IPS-NIHi7 (cell line): ENCODE results near the gene ERV3-1.
"Not testable (repeated sequence)": the region's sequence is repeated elsewhere in the genome, so short reads cannot be mapped to it uniquely, and the experiment has no call there.

ENCODE experiments used
- DNase-seq: peaks from one replicate; pipeline ENCODE4 v3.0.0; 2012; ENCODE audit warnings: mixed read lengths; ENCODE audit errors: extremely low spot score

The ERV3-1 gene

DNA sequence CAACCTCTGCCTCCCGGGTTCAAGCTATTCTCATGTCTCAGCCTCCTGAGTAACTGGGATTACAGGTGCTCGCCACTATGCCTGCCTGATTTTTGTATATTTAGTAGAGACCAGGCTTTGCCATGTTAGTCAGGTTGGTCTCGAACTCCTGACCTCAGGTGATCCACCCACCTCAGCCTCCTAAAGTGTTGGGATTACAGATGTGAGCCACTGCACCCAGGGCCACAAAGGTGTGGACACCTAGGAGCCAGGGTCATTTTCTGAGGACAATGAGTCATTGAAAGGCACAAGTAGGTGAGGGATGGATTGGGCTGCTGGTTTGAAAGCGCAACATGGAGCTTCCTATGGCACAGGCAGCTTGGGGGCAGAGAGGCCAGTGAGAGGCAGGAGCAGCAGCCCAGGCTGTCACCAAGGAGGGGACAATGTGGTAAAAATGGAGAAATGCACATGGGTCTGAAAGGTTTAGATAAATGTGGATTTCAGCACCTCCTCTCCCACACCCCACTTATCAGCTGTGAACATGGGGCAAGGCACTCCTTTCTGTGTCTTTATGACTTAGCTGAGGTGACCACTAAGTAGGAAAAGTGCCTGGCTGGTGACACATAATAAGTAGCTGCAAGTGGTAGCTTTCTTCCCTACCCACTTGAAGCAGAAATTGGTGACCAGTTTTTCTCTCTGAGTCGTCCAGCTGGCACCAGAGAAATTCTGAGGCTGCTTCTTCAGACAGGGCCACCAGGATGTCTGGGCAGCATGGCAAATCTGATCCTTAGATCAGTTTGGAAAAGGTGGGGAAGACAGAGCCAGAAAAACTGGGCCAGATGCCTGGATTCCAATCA is 61.6 kb downstream of the ERV3-1 start:
- DNase-seq: not testable (repeated sequence)
